ENCODE measurements around the gene ECI2. TPM values are rescaled to one million over a fixed set of nuclear protein-coding genes. Genes with fewer than 3 reads are reported as not detected.

ECI2 gene
- total and polyA plus RNA-seq, 2 donors (not counting 3 experiments of a cell fraction or from before 2014, with no cell fraction given) = 33.5 to 91.0 TPM

DNA sequence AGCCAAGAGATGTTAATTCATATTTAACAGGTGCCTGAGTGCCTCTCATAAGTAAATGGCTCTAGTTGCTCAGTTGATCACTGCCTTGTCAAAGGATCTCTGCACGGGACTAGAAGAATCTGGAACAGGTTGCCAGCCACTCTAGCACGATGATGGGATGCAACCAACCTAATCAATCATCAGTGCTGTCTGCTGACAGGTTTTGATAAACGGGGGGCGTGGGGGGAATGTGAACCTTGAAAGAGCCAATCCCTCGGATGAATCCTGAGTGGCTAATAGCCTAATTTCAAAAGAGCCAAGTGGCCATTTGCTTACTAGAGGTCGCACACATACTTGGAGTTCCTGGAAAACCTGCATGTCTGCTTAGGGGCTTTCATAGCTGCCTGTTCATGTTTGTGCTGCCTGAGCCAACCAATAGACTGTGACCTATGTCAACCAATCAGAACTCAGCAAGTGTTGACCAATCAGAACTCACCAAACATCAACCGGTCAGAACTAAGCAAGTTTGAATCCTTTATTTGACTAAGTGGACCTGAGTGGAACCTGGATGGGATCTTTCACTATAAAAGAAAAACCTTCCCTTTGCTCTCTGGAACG is 43.5 kb upstream of the ECI2 start:
- no peaks in the 10 kb centered on the region for H3K9me1 ChIP-seq (replicated peaks; ENCODE audit: control insufficient read depth, extremely low read depth, insufficient read depth, low read length)
- no peak overlapping the region for H3K9ac ChIP-seq (replicated peaks; ENCODE audit: extremely low read depth, insufficient read depth, low read length)
- DNase-seq (ENCODE audit: low read depth, low spot score) (no peak), FAIRE-seq (no peak)
- no peaks in the 10 kb centered on the region for H3K4me1 ChIP-seq (ENCODE audit: control insufficient read depth, extremely low read depth, insufficient read depth, low read length)
- H3K27me3 ChIP-seq (ENCODE audit: control insufficient read depth in 2 of 2, insufficient read depth in 2 of 2, low read length in 2 of 2) = peaks cover 6 to 7% of the 10 kb centered on the region in 2 experiments
- H4K20me1 ChIP-seq (replicated peaks; ENCODE audit: control insufficient read depth, extremely low read depth, insufficient read depth, low read length) = no peaks in the 10 kb centered on the region
- dilution Hi-C loops (cut with MboI; ENCODE audit: extremely low pct_ligation_motif_present, low sequenced_read_pairs) (no loop called here), intact Hi-C loops (cut with micrococcal nuclease) (no loop called here)
- no peak overlapping the region for H3K4me2 ChIP-seq (ENCODE audit: insufficient read depth, low read length)
- no peaks in the 10 kb centered on the region for H3K36me3 ChIP-seq (ENCODE audit: control insufficient read depth in 2 of 2, extremely low read depth in 1 of 2, insufficient read depth in 2 of 2, low read length in 2 of 2)
- H3K4me3 ChIP-seq (replicated peaks in 1 of 3; ENCODE audit: insufficient read depth in 1 of 3, low read depth in 1 of 3, low read length in 3 of 3) = no peak overlapping the region
- TF ChIP-seq MAX (IDR thresholded peaks at IDR 0.05; ENCODE audit: insufficient read depth, insufficient read length) (no peak), FOS (IDR thresholded peaks at IDR 0.05; ENCODE audit: borderline replicate concordance, insufficient read depth, low read length) (no peak), GATA2 (IDR thresholded peaks at IDR 0.05; ENCODE audit: insufficient read depth, insufficient read length, low read depth, low read length) (no peak), JUN (IDR thresholded peaks at IDR 0.05; ENCODE audit: borderline replicate concordance, insufficient read depth, insufficient read length, low read depth) (no peak), POLR2A (IDR thresholded peaks at IDR 0.05; ENCODE audit: low read depth, low read length) (no peak), CTCF (IDR thresholded peaks at IDR 0.05; ENCODE audit: extremely low read depth in 1 of 2, insufficient read depth in 1 of 2, low read depth in 1 of 2, low read length in 2 of 2) (no peak), POLR2AphosphoS5 (IDR thresholded peaks at IDR 0.05; ENCODE audit: insufficient read depth, low read depth, low read length) (no peak), MYC (IDR thresholded peaks at IDR 0.05; ENCODE audit: low read depth, low read length) (no peak), EZH2 (IDR thresholded peaks at IDR 0.05; ENCODE audit: borderline replicate concordance, low read depth, low read length, severe bottlenecking) (no peak)
- no peak overlapping the region for H2AFZ ChIP-seq (ENCODE audit: low read depth, low read length)
- ChIA-PET POLR2A (interaction anchor here (0.6 kb wide), 1 partner anchor 671 kb away, joined by 3 read pairs; no protein-coding TSS in a partner anchor), CTCF (interaction anchor here (0.9 kb wide), 1 partner anchor 23 kb away, joined by 3 read pairs; no protein-coding TSS in a partner anchor)
- H3K79me2 ChIP-seq (ENCODE audit: control insufficient read depth, insufficient read depth, low read length) = no peaks in the 10 kb centered on the region
- no TSS peak for BruUV-seq (replicated peaks)
- no peak overlapping the region for H3K27ac ChIP-seq (ENCODE audit: insufficient read depth, low read depth, low read length)
- H3K9me3 ChIP-seq (replicated peaks; ENCODE audit: control insufficient read depth, insufficient read depth, low read length) = no peaks in the 10 kb centered on the region
